Mammary epithelial cell (primary cell): Measurements from ENCODE around the gene ACVR1.

Experiments used
- CTCF ChIP-seq, 2 donors: IDR thresholded peaks in 1 of 2; conservative IDR thresholded peaks in 1 of 2; 2 replicates each; pipeline ENCODE4 v1.5.1; 2011 to 2012; ENCODE audit warnings: inconsistent platforms in 2 of 2, low read length in 2 of 2, mild to moderate bottlenecking in 2 of 2, control low read depth in 1 of 2, low read depth in 1 of 2; ENCODE audit not compliant: insufficient read depth in 1 of 2; ENCODE audit errors: extremely low read depth in 1 of 2
- EZH2 ChIP-seq: IDR thresholded peaks from 2 replicates; pipeline ENCODE4 v1.6.1; 2012; ENCODE audit warnings: low read length, inconsistent platforms, borderline replicate concordance

- TF ChIP-seq CTCF (conservative IDR thresholded peaks at IDR 0.05 in 1 of 2, IDR thresholded peaks at IDR 0.05 in 1 of 2; ENCODE audit: extremely low read depth in 1 of 2, insufficient read depth in 1 of 2, low read depth in 1 of 2, low read length in 2 of 2) (no peak), EZH2 (no peak)
These were observed 8.4 kb downstream of the ACVR1 start for GRCh38 chr2:157867703-157868102.
